HG02973 (cell line): ENCODE data around the gene STK10.
A peak's percentile ranks its signal among the peaks of the same experiment; 100 is the strongest.

Experiments used
- ATAC-seq: cut with Tn5 transposase; IDR thresholded peaks from one replicate; pipeline ENCODE4 v1.9.1; 2021; ENCODE audit warnings: moderate library complexity; ENCODE audit not compliant: unreplicated experiment

Gene STK10

DNA sequence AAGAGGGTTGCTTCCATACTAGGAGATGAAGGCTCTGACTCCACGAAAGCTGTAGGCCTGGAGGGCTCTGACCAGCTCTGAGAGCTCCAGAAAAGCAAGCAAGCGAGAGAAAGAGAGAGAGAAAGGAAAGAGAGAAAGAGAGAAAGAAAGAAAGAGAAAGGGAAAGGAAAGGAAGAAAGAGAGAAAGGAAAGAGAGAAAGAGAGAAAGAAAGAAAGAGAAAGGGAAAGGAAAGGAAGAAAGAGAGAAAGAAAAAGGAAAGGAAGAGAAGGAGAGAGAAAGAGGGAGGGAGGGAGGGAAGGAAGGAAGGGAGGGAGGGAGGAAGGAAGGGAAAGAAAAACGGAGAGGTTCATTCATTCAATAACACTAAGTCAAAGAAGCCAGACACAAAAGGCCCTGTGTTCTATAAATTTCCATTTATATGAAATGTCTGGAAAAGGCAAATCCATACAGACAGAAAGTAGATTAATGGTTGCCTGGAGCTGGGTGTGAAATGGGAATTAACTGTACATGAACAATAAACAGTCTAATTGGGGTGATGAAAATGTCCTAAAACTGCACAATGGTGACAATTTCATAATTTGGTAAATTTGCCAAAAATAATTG lies 1.8 kb upstream of the STK10 start:
- no peak for ATAC-seq

DNA sequence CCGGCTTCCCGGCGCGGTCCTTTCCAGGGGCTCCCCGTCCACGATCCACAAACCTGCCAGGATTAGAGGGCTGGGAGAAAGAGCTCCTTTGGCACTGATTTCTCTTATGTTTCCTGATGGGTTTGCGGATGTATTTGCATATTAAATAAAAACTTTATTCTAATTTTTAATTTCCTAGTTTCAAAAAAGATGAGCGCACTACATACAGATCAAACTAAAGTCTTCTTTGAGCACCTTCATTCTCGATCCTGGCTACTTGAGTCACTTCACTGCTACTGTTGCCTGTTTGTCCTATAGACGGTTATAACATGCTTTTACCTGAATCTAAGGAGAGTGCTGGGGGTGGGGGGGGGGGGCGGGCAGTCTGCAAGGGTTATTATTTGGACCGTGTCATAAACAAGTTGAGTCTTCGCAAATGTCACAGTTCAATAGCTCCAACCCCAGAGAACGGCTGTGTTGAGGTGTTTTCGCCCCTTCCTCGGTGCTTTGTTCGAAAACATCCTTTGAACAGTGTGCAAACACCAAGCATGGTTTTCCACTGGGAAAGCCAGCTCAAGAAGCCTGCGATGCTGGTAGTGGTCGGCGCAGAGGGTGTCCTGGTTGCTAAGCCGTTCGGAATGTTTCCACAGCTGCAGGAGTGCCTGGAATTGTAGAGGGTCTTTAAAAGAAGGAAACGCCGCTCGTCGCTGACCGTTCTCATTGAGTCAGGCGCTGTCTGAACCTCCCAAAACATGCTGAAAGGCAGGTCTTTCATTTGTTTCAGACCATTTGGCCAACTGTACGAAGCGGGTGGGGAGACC lies 1.1 kb upstream of the STK10 start:
- no peak for ATAC-seq

- peak; percentile 25 for ATAC-seq
Observed at GRCh38 chr5:172187118-172188032, 649 bp downstream of the STK10 start.

GRCh38 chr5:172186114-172186695 lies 1.8 kb downstream of the STK10 start:
- no peak for ATAC-seq

GRCh38 chr5:172185096-172185461 lies 2.9 kb downstream of the STK10 start:
- ATAC-seq: no peak

DNA sequence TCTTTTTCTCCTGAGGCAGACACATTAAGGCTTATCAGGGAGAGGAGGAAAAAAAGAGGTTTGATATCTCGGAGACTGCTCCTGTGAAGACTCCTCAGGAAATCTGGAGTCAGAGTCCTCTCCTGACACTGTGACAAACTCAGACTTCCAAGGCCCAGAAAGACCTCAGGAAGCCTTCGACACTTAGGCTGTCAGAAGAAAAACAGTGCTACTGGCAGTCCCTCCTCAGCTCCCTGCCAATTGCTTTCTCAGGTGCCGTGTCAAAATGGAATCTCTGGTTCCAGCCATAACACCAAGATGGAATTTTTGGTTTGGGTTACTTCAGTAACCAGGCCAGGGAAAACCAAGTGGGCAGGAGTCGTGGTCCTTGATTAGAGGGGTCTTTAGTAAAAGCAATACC lies 4.1 kb downstream of the STK10 start:
- no peak for ATAC-seq

DNA sequence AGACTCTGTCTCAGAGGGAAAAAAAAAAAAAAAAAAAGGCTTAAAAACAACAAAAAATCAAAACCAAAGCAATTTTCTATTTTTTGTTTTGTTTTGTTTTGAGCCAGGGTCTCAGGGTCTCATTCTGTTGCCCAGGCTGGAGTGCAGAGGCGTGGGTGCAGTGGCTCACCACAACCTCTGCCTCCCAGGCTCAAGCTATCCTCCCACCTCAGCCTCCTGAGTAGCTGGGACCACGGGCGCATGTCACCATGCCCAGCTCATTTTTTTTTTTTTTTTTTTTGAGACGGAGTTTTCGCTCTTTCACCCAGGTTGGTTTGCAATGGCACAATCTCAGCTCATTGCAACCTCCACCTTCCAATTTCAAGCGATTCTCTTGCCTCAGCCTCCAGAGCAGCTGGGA lies 5.7 kb downstream of the STK10 start:
- ATAC-seq: no peak

DNA sequence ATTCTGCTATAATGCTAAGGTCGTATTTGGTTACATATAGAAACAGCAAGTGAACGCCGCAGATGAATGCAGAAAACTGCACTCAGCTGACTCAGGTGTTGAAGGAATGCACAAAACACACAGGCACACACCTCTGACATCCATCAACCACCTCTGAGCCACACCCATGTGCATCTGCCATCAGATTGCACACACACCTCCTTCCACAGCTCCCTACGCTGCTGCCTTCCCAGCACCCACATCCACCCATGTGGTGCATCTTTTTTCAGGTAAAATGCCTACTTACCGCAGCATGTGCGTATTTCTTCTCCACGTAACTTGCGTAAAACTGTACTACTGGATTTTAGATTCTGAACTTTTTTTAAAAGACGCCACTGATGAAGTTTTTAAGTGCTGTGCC lies 7.1 kb downstream of the STK10 start:
- no peak for ATAC-seq

DNA sequence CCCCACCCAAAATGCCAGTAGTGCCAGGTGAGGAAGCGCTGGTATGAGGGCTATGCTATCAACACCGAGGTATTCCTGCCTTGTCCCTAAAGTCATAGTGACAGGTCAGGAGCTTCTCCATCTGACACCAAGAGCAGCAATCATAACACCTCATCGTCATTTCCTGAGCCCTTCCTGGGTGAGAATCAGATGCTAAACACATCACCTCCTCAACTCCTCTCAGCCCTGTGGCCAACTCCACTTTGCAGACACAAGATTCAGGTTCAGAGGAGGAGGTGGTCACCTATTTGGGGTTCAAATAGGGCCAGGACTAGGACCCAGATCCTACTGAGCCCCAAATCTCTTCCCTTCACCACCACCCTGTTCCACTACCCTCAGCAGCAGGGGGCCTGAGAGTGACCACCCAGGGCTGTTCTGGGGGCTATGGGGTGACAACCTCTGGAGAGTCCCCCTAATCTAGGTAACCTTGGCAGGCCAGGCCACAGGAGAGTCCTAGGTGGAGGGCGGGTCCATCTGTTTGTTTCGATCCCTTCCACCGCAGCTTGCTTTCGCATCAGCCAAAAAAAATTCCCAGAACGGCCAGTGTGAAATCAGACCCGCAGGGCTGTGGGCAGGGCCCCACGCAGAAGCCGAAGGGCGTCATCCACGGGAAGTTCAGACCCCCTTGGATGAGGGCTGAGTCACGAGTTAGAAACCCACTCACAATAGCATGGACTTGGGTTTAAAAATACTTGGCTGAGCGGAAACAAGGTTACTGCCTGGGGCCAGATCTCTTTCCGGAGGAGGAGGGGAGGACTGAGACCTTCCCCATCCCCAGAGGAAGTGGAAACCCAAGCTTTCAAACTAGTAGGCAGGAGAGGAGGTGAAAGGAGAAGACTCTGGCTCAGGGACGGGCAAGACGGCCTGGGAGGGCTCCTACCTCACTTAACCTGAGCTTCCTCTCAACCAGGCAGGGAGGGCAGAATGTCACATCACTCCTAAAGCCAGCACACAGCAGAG lies 8.7 kb downstream of the STK10 start:
- ATAC-seq: no peak

- ATAC-seq: no peak
Observed at GRCh38 chr5:172178301-172178987, 9.6 kb downstream of the STK10 start.

DNA sequence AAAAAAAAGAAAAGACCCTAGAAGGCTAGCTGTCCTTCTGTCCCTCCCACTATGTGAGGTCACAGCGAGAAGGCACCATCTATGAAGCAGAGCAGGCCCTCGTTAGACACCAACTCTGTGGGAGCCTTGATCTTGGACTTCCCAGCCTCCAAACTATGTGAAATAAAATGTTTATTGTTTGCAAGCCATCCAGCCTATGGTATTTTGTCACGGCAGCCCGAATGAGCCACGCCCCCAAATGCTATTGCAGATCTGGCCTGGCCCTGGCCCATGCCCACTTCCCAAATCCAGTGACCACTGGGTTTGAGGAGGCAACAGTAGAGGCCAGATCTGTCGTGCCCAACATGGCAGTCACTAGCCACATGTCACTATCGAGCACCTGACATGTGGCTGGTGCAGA lies 10.8 kb downstream of the STK10 start:
- ATAC-seq: no peak

- ATAC-seq: peak; percentile 39
Observed at GRCh38 chr5:172175263-172175719, 12.7 kb downstream of the STK10 start.

- no peak for ATAC-seq
Observed at GRCh38 chr5:172173564-172174153, 14.4 kb downstream of the STK10 start.

DNA sequence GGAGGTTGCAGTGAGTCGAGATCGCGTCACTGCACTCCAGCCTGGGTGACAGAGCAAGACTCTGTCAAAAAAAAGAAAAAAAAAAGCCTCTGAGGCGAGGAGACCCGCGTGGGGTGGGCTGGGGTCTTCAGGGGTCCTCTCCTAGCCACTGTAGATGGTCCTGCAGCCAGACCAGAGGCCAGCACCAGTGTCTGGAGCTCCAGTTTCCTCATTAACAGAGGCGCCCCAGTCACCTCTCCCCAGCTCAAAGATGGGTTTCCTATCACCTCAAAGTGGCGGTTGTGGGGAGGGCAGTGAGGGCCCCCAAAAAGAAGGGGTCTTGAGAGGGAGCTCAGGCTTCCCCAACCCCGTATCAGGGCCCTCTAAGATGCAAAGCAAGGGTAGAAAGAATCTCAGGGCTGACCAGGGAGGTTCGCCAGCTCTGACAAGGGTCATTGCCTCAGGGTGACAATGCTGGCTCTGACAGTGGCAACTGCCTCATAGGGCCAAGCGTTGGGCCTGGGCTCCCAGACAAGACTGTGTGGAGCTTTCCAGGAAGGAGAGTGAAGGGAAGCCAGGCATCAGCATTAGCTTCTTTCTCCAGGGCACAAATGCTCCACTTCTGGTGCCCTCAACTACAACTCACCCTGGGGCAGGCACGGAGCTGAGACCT lies 15.0 kb downstream of the STK10 start:
- ATAC-seq: no peak

DNA sequence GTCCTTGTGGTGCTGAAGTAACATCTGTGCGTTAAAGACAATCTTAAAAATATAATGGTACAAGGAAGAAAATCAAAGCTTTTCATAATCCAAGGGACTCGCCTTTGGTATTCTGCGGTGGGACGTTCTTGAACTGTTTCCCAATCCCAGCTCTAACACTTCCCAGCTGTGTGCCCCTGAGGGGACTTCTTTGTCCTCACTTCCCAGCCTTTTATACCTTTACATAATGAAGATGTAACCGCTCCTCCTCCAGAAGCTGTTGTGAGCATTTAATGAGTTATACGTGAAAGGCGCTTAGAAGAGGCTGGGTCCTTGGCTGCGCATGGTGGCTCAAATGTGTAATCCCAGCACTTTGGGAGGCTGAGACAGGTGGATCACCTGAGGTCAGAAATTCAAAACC lies 16.9 kb downstream of the STK10 start:
- ATAC-seq: no peak

- ATAC-seq: no peak
Observed at GRCh38 chr5:172170251-172170701, 17.7 kb downstream of the STK10 start.

- ATAC-seq: no peak
Observed at GRCh38 chr5:172169216-172169615, 18.8 kb downstream of the STK10 start.

DNA sequence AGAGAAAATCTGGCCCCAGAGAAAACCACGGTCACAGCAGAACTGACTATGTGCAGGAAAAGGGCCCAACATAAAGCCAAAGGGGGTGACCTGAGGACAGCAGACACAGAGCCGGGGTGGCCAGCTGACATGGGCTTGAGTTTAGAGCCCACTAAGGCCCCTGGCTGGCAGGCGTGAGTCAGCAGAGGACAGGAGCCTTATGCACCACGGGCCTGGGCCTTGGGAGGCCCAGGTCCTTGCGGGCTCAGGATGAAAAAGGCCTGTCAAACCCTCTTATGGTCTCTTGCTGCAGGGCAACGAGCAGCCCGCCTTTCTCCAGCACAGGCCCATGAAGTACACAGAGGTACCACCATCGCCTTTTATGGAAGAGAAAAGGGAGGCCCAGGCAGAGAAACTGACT lies 19.7 kb downstream of the STK10 start:
- ATAC-seq: no peak
